ENCODE results near the gene RIMKLA.
A peak's percentile ranks its signal among the peaks of the same experiment; 100 is the strongest.

The RIMKLA gene

GRCh38 chr1:42358791-42359190 lies 21.8 kb upstream of the RIMKLA start:
- TF ChIP-seq JUND (IDR thresholded peaks at IDR 0.05; ENCODE audit: low read depth): no peak
- no peak for DNase-seq (ENCODE audit: low read depth in 1 of 2, low spot score in 1 of 2)
- in situ Hi-C loops (cut with HindIII; ENCODE audit: low pct_unique_long_range_greater_than_20kb, low sequenced_read_pairs): no loop called here

GRCh38 chr1:42359466-42359865 lies 21.1 kb upstream of the RIMKLA start:
- DNase-seq (ENCODE audit: low read depth in 1 of 2, low spot score in 1 of 2): no peak
- in situ Hi-C loops (cut with HindIII; ENCODE audit: low pct_unique_long_range_greater_than_20kb, low sequenced_read_pairs): no loop called here
- no peak for TF ChIP-seq JUND (IDR thresholded peaks at IDR 0.05; ENCODE audit: low read depth)

GRCh38 chr1:42364089-42364488 lies 16.5 kb upstream of the RIMKLA start:
- TF ChIP-seq JUND (IDR thresholded peaks at IDR 0.05; ENCODE audit: low read depth): no peak
- in situ Hi-C loops (cut with HindIII; ENCODE audit: low pct_unique_long_range_greater_than_20kb, low sequenced_read_pairs): no loop called here
- DNase-seq (ENCODE audit: low read depth in 1 of 2, low spot score in 1 of 2): no peak

GRCh38 chr1:42364542-42364941 lies 16.1 kb upstream of the RIMKLA start:
- in situ Hi-C loops (cut with HindIII; ENCODE audit: low pct_unique_long_range_greater_than_20kb, low sequenced_read_pairs): no loop called here
- DNase-seq (ENCODE audit: low read depth in 1 of 2, low spot score in 1 of 2): no peak

GRCh38 chr1:42365118-42365517 lies 15.5 kb upstream of the RIMKLA start:
- no peak for DNase-seq (ENCODE audit: low read depth in 1 of 2, low spot score in 1 of 2)
- in situ Hi-C loops (cut with HindIII; ENCODE audit: low pct_unique_long_range_greater_than_20kb, low sequenced_read_pairs): no loop called here
- TF ChIP-seq JUND (IDR thresholded peaks at IDR 0.05; ENCODE audit: low read depth): no peak

More at GRCh38 chr1:42364542-42364941, 16.1 kb upstream of the RIMKLA start:
- no peak for TF ChIP-seq JUND (IDR thresholded peaks at IDR 0.05; ENCODE audit: low read depth)

GRCh38 chr1:42368096-42368795 lies 12.3 kb upstream of the RIMKLA start:
- no peak for DNase-seq (ENCODE audit: low read depth in 1 of 2, low spot score in 1 of 2)
- in situ Hi-C loops (cut with HindIII; ENCODE audit: low pct_unique_long_range_greater_than_20kb, low sequenced_read_pairs): no loop called here
- TF ChIP-seq JUND (IDR thresholded peaks at IDR 0.05; ENCODE audit: low read depth): no peak

GRCh38 chr1:42369471-42369870 lies 11.1 kb upstream of the RIMKLA start:
- no peak for TF ChIP-seq JUND (IDR thresholded peaks at IDR 0.05; ENCODE audit: low read depth)
- DNase-seq (ENCODE audit: low read depth in 1 of 2, low spot score in 1 of 2): no peak
- in situ Hi-C loops (cut with HindIII; ENCODE audit: low pct_unique_long_range_greater_than_20kb, low sequenced_read_pairs): no loop called here

GRCh38 chr1:42370876-42371549 lies 9.6 kb upstream of the RIMKLA start:
- no peak for TF ChIP-seq JUND (IDR thresholded peaks at IDR 0.05; ENCODE audit: low read depth)
- in situ Hi-C loops (cut with HindIII; ENCODE audit: low pct_unique_long_range_greater_than_20kb, low sequenced_read_pairs): no loop called here

GRCh38 chr1:42372796-42373195 lies 7.8 kb upstream of the RIMKLA start:
- in situ Hi-C loops (cut with HindIII; ENCODE audit: low pct_unique_long_range_greater_than_20kb, low sequenced_read_pairs): no loop called here
- no peak for TF ChIP-seq JUND (IDR thresholded peaks at IDR 0.05; ENCODE audit: low read depth)
- DNase-seq (ENCODE audit: low read depth in 1 of 2, low spot score in 1 of 2): no peak

More at GRCh38 chr1:42370876-42371549, 9.6 kb upstream of the RIMKLA start:
- no peak for DNase-seq (ENCODE audit: low read depth in 1 of 2, low spot score in 1 of 2)

GRCh38 chr1:42379794-42380585 lies 602 bp upstream of the RIMKLA start:
- in situ Hi-C loops (cut with HindIII; ENCODE audit: low pct_unique_long_range_greater_than_20kb, low sequenced_read_pairs): no loop called here
- peak; percentile 10 to 41 for DNase-seq (ENCODE audit: low read depth in 1 of 2, low spot score in 1 of 2)
- TF ChIP-seq JUND (IDR thresholded peaks at IDR 0.05; ENCODE audit: low read depth): no peak

GRCh38 chr1:42381280-42381673 lies 685 bp downstream of the RIMKLA start:
- in situ Hi-C loops (cut with HindIII; ENCODE audit: low pct_unique_long_range_greater_than_20kb, low sequenced_read_pairs): no loop called here
- no peak for TF ChIP-seq JUND (IDR thresholded peaks at IDR 0.05; ENCODE audit: low read depth)
- no peak for DNase-seq (ENCODE audit: low read depth in 1 of 2, low spot score in 1 of 2)

- TF ChIP-seq JUND (IDR thresholded peaks at IDR 0.05; ENCODE audit: low read depth): no peak
- in situ Hi-C loops (cut with HindIII; ENCODE audit: low pct_unique_long_range_greater_than_20kb, low sequenced_read_pairs): no loop called here
- DNase-seq (ENCODE audit: low read depth in 1 of 2, low spot score in 1 of 2): no peak
Observed at GRCh38 chr1:42385283-42385682, 4.7 kb downstream of the RIMKLA start.

- DNase-seq (ENCODE audit: low read depth in 1 of 2, low spot score in 1 of 2): no peak
- in situ Hi-C loops (cut with HindIII; ENCODE audit: low pct_unique_long_range_greater_than_20kb, low sequenced_read_pairs): no loop called here
- TF ChIP-seq JUND (IDR thresholded peaks at IDR 0.05; ENCODE audit: low read depth): no peak
Observed at GRCh38 chr1:42386051-42386450, 5.5 kb downstream of the RIMKLA start.
